COLO668 (cell line): ENCODE measurements around the gene CRADD.
"Not testable (repeated sequence)": the region's sequence is repeated elsewhere in the genome, so short reads cannot be mapped to it uniquely, and the experiment has no call there.

Source experiments
- DNase-seq: peaks from one replicate; lab custom pipeline; 2025; ENCODE audit not compliant: unreplicated experiment; lab: John Stamatoyannopoulos, UW

The CRADD gene

DNA sequence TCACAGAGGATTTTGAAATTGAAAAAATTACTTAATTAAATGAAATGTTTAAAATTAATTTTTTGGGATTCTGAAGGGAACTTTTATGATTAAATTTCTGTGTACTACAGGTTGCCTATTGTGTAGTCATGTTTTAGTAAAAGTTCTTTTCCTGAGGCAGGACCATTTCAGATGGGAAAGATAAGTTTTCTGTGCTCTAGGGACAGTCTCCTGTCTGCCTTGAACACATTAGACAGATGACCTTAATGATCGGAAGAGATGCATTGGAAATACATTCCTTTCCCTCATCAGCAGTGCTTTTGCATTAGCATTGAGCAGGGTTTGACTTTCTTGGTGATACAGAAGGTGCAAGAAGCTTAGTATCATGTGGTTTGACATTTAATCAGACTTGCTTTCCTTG lies 28.1 kb downstream of the CRADD start:
- no peak for DNase-seq

DNA sequence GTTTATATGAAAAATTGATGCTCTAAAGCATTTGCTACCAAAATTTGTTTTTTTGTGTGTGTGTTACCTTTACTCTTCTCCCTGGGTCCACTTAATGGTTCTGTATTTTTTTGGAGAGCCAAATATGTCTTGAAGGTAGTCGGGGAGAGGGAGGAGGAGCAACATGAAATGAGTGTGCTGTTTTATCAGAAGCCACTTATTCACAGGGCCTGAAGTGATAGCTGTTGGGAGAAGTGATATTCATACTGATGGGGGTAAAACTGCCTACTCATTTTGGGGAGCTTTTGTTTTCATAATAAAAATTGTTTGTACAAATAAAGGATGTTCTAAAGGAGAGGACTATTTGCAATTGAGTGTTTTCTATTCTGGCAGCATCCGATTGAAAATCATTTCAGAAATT lies 29.2 kb downstream of the CRADD start:
- DNase-seq: no peak

DNA sequence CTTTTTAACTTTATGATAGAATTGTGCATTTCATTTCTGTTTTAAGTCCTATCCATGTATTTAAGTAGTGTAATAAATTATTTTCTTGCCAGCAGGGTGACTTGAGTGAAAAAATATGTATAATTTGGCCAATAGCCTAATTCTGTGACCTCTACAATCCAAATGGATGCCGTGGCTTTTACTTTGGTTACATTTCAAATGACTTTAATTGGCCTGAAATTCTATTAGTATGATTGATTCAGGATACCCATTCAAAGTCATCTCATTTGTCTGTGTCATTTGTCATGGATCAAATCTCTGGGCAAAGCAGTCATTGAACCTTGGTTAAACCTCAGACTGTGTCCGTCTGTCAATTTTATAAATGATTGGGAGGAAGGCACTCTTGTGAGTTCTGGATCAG lies 29.6 kb downstream of the CRADD start:
- no peak for DNase-seq

DNA sequence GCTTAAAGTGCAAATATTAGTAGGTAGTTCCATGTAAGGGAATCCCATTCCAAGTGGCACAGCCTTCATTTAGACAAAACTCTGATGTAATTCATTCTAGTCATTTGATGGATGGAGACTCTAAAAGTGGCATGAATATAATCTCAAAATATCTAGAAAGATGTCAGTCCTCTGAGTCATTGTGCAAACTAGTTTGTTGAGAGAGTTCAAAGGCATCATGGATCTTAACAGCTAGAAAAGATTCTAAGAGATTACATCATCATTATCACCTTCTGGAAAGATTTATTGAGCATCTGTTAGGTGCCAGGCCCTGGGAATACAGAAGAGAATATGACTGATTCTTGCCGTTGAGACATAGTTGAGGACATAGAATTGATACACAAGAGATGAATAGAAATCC lies 30.7 kb downstream of the CRADD start:
- DNase-seq: no peak

DNA sequence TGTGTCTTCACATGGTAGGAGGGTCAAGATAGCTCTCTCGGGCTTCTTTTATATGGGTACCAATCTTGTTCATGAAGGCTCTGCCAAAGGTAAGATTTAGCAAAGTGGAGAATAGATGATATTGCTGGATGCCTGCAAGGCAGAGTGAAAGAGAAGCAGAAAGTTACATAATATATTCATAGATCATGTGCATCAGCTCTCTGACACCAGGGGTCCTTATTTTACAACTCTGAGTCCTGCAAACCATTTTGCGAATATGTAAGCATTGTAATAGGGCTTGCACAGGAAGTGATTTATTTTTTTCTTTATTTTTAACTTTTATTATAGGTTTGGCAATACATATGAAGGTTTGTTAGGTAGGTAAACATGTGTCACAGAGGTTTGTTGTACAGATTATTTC lies 31.8 kb downstream of the CRADD start:
- DNase-seq: no peak

DNA sequence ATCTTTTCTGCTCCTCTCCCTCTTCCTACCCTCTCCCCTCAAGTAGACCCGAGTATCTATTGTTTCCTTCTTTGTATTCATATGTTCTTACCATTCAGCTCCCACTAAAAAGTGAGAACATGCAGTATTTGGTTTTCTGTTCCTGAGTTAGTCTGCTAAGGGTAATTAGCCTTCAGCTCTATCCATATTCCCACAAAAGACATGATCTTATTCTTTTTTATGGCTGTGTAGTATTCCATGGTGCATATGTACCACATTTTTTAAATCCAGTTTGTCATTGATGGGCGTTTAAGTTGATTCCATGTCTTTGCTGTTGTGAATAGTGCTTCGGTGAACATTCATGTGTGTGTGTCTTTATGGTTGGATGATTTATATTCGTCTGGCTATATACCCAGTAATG lies 32.2 kb downstream of the CRADD start:
- DNase-seq: no peak

DNA sequence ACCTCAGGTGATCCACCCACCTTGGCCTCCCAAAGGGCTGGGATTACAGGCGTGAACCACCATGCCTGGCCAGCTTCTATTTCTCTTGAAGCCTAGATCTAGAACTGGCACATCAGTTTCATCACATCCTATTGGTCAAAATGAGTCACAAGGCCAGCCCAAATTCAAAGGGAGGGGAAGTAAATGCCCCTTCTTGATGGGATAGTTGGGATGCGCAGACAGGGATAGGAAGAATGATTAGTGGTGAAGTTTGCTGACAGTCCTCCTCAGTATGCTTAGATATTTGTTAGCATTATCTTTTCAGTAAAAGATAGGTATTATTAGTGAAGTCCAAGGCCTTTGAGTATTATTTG lies 33.4 kb downstream of the CRADD start:
- no peak for DNase-seq

DNA sequence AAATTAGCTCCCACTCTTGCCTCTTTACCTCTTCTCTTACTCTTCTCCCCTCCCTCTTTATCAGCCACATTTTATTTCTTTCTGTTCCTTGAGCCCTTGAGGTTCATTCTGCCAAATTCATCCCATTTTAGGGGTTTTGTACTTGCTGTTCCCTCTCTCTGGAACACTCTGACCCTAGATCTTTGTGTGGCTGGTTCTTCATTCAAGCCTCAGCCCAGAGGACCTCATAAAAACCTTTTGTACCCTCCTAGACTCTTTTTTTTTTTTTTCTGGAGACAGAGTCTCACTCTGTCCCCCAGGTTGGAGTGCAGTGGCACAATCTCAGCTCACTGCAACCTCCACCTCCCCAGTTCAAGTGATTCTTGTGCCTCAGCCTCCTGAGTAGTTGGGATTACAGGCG lies 34.3 kb downstream of the CRADD start:
- not testable (repeated sequence) for DNase-seq

DNA sequence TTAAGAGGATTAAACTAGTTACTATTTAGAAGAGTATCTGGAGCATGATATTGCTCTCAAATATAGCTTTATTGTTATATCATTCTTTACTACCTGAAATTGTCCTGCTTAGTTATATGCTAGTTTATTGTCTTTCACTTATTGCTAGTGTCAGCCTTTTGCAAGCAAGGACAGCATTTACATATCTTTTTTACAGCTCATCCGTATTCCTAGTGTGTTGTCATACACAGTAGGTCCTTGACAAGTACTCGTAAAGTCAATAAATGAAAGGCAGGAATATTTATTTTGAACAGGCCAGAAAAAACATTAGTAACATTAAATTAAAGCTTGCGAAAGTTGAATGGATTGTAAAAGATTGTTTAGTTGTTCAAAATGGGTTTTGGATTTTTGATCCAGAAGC lies 35.0 kb downstream of the CRADD start:
- no peak for DNase-seq

DNA sequence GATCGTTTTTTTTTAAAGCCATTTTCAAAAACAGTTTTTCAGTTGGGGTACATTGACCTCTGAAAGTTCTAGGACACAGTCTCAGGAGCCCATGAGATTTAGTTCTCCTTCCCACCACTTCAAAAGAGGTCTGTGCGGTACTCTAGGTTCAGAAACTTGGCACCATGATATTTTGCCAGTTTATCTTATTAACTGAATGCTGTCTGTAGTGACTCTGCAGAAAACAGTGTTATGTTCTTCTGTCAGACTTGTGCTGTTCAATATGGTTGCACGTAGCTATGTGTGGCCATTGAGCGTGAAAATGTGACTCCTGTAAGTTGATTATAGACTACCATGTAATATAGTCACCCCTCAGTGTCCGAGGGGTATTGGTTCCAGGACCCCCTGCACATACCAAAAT lies 35.9 kb downstream of the CRADD start:
- no peak for DNase-seq

DNA sequence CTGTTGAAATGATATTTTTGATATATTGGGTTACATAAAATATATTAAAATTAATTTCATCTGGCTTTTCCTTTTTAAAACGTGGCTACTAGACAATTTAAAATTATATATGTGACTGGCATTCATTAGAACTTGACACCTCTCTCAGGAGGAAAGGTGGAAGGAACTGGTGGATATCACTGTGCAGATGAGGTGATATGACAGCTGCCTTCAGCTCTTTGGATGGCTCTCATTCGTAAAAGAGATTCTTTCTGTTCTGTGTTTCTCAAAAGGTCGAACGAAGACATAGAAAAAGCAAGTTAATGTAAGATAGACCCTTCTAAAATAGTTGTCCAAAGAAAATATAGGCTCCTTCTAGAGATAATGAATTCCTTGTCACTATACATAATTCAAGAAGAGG lies 36.6 kb downstream of the CRADD start:
- DNase-seq: no peak

DNA sequence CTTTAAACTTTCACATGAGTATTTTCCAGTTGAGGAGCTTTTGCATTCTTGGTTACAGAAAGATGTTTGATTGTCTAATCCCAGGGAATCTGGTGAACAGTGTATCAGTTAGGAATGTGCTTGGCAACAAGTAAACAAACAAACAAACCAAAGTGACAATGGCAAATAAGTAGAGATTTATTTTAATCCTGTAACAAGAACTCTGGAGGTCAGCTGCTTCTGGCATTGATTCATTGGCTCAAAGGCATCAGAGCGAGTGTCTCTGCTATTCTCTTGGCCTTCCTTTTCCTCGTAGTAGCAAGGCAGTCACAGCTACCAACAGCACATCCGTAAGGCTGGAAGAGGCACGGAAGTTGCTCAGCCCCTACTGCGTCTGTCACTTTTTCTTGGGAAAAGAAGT lies 37.2 kb downstream of the CRADD start:
- no peak for DNase-seq

DNA sequence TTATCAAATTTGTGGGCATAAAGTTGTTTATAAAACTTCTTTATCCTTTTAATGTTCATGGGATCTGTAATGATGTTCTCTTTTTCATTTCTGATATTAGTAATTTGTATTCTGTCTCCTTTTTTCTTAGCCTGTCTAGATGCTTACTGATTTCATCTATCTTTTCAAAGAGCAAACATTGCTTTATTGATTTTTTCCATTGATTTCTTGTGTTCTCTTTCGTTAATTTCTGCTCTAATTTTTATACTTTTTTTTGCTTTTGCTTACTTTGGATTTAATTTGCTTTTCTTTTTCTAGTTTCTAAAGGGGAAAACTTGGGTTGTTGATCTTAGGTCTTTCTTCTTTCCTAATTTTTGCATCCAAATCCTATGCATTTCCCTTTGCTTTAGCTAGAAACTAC lies 42.5 kb downstream of the CRADD start:
- DNase-seq: no peak

DNA sequence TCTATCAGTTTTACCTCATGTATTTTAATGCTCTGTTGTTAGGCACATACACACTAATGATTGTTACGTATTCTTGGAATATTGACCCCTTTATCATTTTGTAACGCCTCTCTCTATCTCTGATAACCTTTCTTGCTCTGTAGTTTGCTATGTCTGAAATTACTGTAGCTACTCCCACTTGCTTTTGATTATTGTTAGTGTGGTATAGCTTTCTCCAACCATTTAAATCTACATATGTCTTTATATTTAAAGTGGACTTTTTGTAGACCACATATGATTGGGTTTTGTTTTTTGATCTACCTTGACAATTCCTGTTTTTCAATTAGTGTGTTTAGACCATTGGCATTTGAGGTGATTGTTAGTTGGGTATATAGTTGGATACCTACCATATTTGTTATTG lies 43.4 kb downstream of the CRADD start:
- no peak for DNase-seq

DNA sequence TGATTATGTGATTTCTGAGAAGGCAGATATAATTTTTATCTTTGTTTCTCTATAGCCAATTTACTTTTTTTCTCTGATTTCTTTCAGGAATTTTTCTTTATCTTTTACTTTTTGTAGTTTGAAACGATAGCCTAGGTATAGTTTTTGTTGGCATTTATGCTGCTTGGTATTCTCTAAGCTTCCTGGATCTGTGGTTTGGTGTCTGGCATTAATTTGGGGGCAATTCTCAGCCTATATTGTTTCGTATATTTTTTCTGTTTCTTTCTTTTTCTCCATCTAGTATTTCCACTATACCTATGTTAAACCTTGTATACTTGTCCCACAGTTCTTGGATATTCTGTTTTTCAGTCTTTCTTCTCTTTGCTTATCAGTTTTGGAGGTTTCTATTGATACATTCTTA lies 45.0 kb downstream of the CRADD start:
- DNase-seq: no peak

DNA sequence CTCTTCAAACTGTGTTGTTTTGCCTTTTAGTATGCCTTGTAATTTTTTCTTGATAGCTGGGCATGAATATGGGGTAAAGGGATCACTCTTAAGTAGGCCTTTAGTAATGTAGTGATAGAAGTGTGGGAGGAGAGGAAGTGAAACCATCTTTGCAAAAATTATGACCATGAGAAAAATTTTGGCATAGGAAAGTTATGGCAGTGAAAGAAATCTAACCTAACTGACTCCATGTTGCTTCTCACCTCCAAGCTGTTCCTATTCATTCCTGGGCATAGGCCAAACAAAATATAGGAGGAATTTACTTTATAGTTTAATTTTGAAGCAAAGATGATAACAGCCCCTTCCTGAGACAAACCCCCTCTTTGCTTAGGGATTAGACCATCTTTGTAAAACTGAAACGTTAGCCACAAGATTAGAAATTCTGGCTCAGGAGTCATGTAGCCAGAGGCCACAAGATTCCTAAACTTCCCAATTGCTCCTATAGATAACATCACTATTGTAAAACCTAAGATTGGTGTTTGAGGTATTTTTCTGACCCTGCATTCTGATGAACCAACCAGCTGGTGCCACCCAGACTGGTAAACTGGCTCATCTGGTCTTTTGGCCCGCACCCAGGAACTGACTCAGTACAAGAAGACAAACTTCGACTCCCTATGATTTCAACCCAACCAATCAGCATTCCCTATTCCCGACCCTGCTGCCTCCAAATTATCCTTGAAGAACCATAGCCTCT lies 45.8 kb downstream of the CRADD start:
- DNase-seq: no peak

DNA sequence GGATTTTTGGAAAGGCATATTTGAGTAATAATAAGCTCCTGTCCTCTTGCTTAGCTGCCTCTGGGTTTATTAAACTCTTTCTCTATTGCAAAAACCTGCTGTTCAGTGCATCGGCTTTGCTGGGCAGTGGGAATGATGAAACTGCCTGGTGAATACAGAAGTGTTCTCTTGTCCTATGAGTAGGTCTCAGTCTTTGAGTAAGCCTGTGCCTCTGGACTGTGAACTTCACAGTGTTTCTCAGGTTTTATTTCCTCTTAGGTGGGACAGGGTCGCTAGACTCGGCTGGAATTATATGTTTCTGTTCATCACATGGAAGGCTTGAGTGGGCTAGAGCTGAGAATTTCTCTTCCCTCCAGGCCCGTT lies 46.4 kb downstream of the CRADD start:
- no peak for DNase-seq

DNA sequence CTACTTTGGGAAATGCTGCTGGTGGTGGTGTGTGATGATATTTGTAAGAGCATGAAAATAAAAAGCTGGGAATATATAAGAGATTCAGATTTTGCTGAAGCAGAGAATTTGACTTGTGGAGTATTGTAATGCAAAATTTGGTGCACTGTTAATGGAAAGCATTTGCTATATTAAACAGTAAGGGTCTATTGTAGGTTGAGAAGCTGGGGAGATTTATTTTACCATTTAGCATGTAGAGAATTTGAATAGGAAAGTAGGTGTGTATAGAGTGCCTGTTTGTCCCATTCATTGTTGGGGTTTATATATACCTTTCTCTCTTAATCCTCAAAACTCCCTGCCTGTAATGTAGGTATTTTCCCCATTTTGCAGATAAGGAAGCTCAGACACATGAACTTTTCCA lies 48.4 kb downstream of the CRADD start:
- DNase-seq: no peak

DNA sequence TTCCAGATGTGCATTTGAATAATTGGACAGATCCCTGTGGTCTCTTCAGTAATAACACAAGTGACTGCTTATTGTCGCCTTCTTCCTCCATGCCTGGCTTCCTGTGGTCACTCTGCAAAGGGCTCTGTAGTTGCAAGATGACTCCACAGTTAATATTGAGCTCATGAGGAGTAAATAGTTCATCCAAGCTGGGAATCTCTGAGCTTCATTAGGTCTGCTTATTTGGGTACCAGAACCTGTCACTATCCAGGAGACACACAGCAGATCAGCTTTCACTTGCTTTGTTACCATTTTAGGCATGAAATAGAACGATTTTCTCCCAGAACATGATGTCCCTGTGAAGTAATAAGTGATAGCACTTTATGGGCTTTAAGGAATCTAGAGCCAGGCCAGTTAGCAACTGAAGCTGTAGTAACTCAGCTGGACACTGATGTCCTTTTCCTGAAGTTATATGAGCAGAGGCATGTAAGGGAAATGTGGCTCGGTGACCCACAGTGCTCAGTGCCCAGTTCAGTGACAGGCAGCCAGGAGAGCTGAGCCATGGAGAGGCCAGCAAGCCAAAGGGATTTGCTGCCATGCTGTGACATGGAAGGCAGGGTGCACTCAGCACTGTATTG lies 50.1 kb downstream of the CRADD start:
- DNase-seq: no peak

DNA sequence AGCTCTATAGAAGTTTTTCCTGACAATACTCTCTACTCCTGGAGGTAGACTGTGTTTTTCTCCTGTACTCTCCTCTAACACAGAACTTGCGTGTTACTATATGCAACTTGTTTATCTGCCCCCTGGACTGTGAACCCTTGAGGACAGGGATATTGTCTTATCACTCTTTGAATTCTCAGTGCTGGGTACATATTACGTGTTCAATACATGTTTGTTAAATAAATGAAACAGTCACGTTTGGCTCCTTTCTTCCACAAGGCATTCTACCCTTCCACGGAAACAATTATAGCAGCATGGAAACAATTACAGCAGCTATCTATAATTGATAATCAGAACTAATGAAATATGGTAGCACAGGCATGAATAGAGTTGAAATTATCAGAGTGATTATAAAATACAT lies 50.7 kb downstream of the CRADD start:
- DNase-seq: no peak

DNA sequence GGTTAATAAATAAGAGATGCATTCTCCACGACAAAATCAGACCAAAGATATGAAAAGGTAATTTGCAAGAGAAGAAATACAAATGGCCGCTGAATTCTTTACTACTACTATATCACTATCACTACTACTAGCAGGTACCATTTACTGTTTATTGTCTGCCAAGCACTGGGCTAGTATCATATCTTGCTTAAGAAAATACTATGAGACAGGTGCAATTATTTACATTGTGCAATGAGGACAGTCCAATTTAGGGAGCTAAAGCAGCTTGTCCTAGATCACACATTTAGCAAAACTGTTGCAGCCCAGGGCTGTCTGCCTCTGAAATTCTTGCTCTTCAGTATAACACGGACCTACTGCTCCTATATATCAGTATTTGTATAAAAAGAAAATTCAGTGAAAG lies 52.8 kb downstream of the CRADD start:
- no peak for DNase-seq

DNA sequence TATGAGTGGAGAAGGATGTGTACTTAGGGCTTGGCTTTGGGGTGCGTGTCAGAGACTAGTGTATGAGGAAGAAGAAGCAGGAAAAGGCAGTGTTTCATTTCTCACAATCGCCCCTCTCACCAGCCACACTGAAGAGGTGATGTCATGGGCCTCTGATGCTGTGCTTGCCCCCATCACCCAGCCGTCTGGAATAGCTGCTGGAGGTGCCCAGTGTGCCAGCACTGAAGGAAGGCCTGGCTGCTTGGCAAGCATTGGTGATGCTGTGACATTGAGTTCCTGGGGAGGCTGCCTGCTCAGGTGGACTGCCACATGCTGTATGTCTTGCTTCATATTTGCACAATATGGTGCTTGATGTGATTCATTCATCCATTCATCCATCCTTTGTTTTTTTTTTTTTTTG lies 56.2 kb downstream of the CRADD start:
- no peak for DNase-seq

DNA sequence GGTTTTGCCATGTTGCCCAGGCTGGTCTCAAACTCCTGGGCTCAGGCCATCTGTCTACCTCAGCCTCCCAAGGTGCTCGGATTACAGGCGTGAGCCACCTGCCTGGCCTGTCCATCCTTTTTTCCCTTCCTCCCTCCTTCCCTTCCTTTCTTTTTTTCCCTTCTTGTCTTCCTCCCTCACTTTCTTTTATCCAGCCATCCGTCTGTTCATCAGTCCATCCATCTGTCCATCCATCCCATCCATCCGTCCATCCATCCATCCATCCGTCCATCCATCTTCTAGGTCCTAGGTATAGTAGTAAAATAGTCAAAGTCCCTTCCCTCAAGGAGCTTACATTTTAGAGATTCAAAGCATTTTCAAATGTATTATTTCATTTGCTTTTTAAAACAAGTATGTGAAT lies 56.8 kb downstream of the CRADD start:
- no peak for DNase-seq
